Neural progenitor cell (in vitro differentiated cells): ENCODE results near the gene CNTNAP2. TPM values are rescaled to one million over a fixed set of nuclear protein-coding genes. Genes with fewer than 3 reads are reported as not detected.
A peak's percentile ranks its signal among the peaks of the same experiment; 100 is the strongest.

ENCODE experiments used
- DNase-seq: peaks from one replicate; pipeline ENCODE4 v3.0.0-alpha.2; 2016; ENCODE audit warnings: low spot score
- H2AFZ ChIP-seq: fragments of 200-600 bp; sonication (generic); replicated peaks from 2 replicates; pipeline ENCODE4 v1.6.1; 2016; ENCODE audit warnings: antibody characterized with exemption
- H3F3A ChIP-seq: fragments of 200-600 bp; sonication (generic); 2 replicates; pipeline ENCODE4 v1.6.1; 2016; ENCODE audit warnings: antibody characterized with exemption, low read depth
- H3K27ac ChIP-seq: fragments of 200-600 bp; sonication (generic); 2 replicates; pipeline ENCODE4 v1.5.1; 2016; ENCODE audit warnings: mild to moderate bottlenecking
- H3K27me3 ChIP-seq: fragments of 200-600 bp; sonication (generic); 2 replicates; pipeline ENCODE4 v1.6.1; 2016; ENCODE audit warnings: mild to moderate bottlenecking, moderate library complexity
- H3K36me3 ChIP-seq: fragments of 200-600 bp; sonication (generic); 2 replicates; pipeline ENCODE4 v1.5.1; 2016
- H3K4me1 ChIP-seq: fragments of 200-600 bp; sonication (generic); 2 replicates; pipeline ENCODE4 v1.6.1; 2016; ENCODE audit warnings: mixed run types
- H3K4me2 ChIP-seq: fragments of 200-600 bp; sonication (generic); 2 replicates; pipeline ENCODE4 v1.6.1; 2016
- H3K4me3 ChIP-seq: fragments of 200-600 bp; sonication (generic); 2 replicates; pipeline ENCODE4 v1.5.1; 2016
- H3K79me2 ChIP-seq: fragments of 200-600 bp; sonication (generic); 2 replicates; pipeline ENCODE4 v1.6.1; 2016; ENCODE audit warnings: low read depth
- H3K9ac ChIP-seq: fragments of 200-600 bp; sonication (generic); 2 replicates; pipeline ENCODE4 v1.6.1; 2016
- H3K9me3 ChIP-seq: fragments of 200-600 bp; sonication (generic); 2 replicates; pipeline ENCODE4 v1.5.1; 2016; ENCODE audit warnings: low read depth
- H4K20me1 ChIP-seq: fragments of 200-600 bp; sonication (generic); 2 replicates; pipeline ENCODE4 v1.6.1; 2016; ENCODE audit warnings: low read depth
- H3K27ac Mint-ChIP-seq: 3 replicates; pipeline ENCODE4 v1.8.0; 2021; ENCODE audit warnings: mixed read lengths
- H3K27me3 Mint-ChIP-seq: 2 replicates; pipeline ENCODE4 v1.8.0; 2022; ENCODE audit warnings: low read depth, mild to moderate bottlenecking, inconsistent platforms, moderate library complexity, mixed read lengths; ENCODE audit not compliant: insufficient read depth
- H3K36me3 Mint-ChIP-seq: 3 replicates; pipeline ENCODE4 v1.8.0; 2021; ENCODE audit warnings: mixed read lengths
- H3K4me1 Mint-ChIP-seq: 3 replicates; pipeline ENCODE4 v1.8.0; 2021; ENCODE audit warnings: mixed read lengths
- H3K4me3 Mint-ChIP-seq: 3 replicates; pipeline ENCODE4 v1.8.0; 2021; ENCODE audit warnings: mild to moderate bottlenecking, moderate library complexity, mixed read lengths
- H3K9me3 Mint-ChIP-seq: 3 replicates; pipeline ENCODE4 v1.8.0; 2020; ENCODE audit warnings: mixed read lengths
- CTCF ChIP-seq: fragments of 200-600 bp; sonication (generic); IDR thresholded peaks from 2 replicates; pipeline ENCODE4 v1.5.1; 2017; ENCODE audit warnings: antibody characterized with exemption, mild to moderate bottlenecking
- EZH2 ChIP-seq: fragments of 200-600 bp; sonication (generic); IDR thresholded peaks from 2 replicates; pipeline ENCODE4 v1.6.1; 2017; ENCODE audit warnings: antibody characterized with exemption, mild to moderate bottlenecking, moderate library complexity
- EZH2phosphoT487 ChIP-seq: fragments of 200-600 bp; sonication (generic); IDR thresholded peaks from 2 replicates; pipeline ENCODE4 v1.6.1; 2017; ENCODE audit warnings: antibody characterized with exemption
- total RNA-seq: library from RNA; depleted of rRNA; stranded (reverse); fragments of >200 nt; gene quantifications from 2 replicates; pipeline ENCODE4 v1.2.3, GENCODE V29; 2015; ENCODE audit warnings: low replicate concordance

The CNTNAP2 gene
- total RNA-seq, 1 donor from 2014 or later = 126 TPM

- Mint-ChIP-seq H3K9me3 (peaks cover 19% of the 10 kb centered on the region), H3K27ac (peak overlapping the region; percentile 10), H3K4me1 (peaks cover 14% of the 10 kb centered on the region), H3K36me3 (peaks cover 3% of the 10 kb centered on the region), H3K27me3 (peaks cover 8% of the 10 kb centered on the region), H3K4me3 (no peak overlapping the region)
- peaks cover 4% of the 10 kb centered on the region for H3K9me3 ChIP-seq
- no peak overlapping the region for H3K27ac ChIP-seq
- no peaks in the 10 kb centered on the region for H3K36me3 ChIP-seq
- H4K20me1 ChIP-seq = no peaks in the 10 kb centered on the region
- H2AFZ ChIP-seq = no peak overlapping the region
- H3K27me3 ChIP-seq = no peaks in the 10 kb centered on the region
- no peaks in the 10 kb centered on the region for H3F3A ChIP-seq
- H3K9ac ChIP-seq = no peak overlapping the region
- H3K4me2 ChIP-seq = no peak overlapping the region
- no peaks in the 10 kb centered on the region for H3K79me2 ChIP-seq
- H3K4me1 ChIP-seq = no peaks in the 10 kb centered on the region
- DNase-seq = no peak
- TF ChIP-seq EZH2phosphoT487 (no peak), EZH2 (no peak), CTCF (no peak)
- no peak overlapping the region for H3K4me3 ChIP-seq
Observed at GRCh38 chr7:148153616-148154284, 2037.1 kb downstream of the CNTNAP2 start.

GRCh38 chr7:148155000-148155399, 2038.4 kb downstream of the CNTNAP2 start:
- Mint-ChIP-seq H3K4me1 (peaks cover 20% of the 10 kb centered on the region), H3K4me3 (no peak overlapping the region), H3K27ac (no peak overlapping the region), H3K36me3 (peaks cover 3% of the 10 kb centered on the region), H3K27me3 (peaks cover 6% of the 10 kb centered on the region), H3K9me3 (peaks cover 19% of the 10 kb centered on the region)
- no peaks in the 10 kb centered on the region for H4K20me1 ChIP-seq
- no peaks in the 10 kb centered on the region for H3K36me3 ChIP-seq
- TF ChIP-seq EZH2phosphoT487 (no peak), EZH2 (no peak), CTCF (no peak)
- H3K27me3 ChIP-seq = no peaks in the 10 kb centered on the region
- H3K27ac ChIP-seq = no peak overlapping the region
- no peak overlapping the region for H3K4me2 ChIP-seq
- H3K79me2 ChIP-seq = no peaks in the 10 kb centered on the region
- peaks cover 4% of the 10 kb centered on the region for H3K9me3 ChIP-seq
- no peaks in the 10 kb centered on the region for H3K4me1 ChIP-seq
- DNase-seq = no peak
- H2AFZ ChIP-seq = no peak overlapping the region
- no peak overlapping the region for H3K4me3 ChIP-seq
- H3K9ac ChIP-seq = no peak overlapping the region
- no peaks in the 10 kb centered on the region for H3F3A ChIP-seq

GRCh38 chr7:148155826-148156225, 2039.2 kb downstream of the CNTNAP2 start:
- H3K4me1 Mint-ChIP-seq = peaks cover 20% of the 10 kb centered on the region
- H3F3A ChIP-seq = no peaks in the 10 kb centered on the region
- no peak overlapping the region for H3K27ac ChIP-seq
- H4K20me1 ChIP-seq = no peaks in the 10 kb centered on the region
- peaks cover 3% of the 10 kb centered on the region for H3K36me3 Mint-ChIP-seq
- no peak overlapping the region for H3K4me3 ChIP-seq
- peaks cover 15% of the 10 kb centered on the region for H3K9me3 Mint-ChIP-seq
- H3K4me1 ChIP-seq = no peaks in the 10 kb centered on the region
- no peak overlapping the region for H3K9ac ChIP-seq
- H2AFZ ChIP-seq = no peak overlapping the region
- H3K9me3 ChIP-seq = peaks cover 4% of the 10 kb centered on the region
- no peaks in the 10 kb centered on the region for H3K79me2 ChIP-seq
- no peak overlapping the region for H3K4me3 Mint-ChIP-seq
- TF ChIP-seq CTCF (no peak), EZH2 (no peak), EZH2phosphoT487 (no peak)
- peak overlapping the region; percentile 35 for H3K27ac Mint-ChIP-seq
- H3K27me3 Mint-ChIP-seq = peaks cover 6% of the 10 kb centered on the region
- no peaks in the 10 kb centered on the region for H3K27me3 ChIP-seq
- no peak overlapping the region for H3K4me2 ChIP-seq
- H3K36me3 ChIP-seq = no peaks in the 10 kb centered on the region
- no peak for DNase-seq
